BLaER1 (cell line): Measurements from ENCODE around the gene DHRSX.

Experiments used
- H3K27ac ChIP-seq: shearing (Covaris generic); formaldehyde crosslinking; 2 replicates; pipeline ENCODE4 v1.8.1; 2022
- H3K27me3 ChIP-seq: shearing (Covaris generic); formaldehyde crosslinking; 2 replicates; pipeline ENCODE4 v1.8.1; 2022
- H3K36me3 ChIP-seq: shearing (Covaris generic); formaldehyde crosslinking; 2 replicates; pipeline ENCODE4 v1.8.1; 2022
- H3K4me1 ChIP-seq: shearing (Covaris generic); formaldehyde crosslinking; 2 replicates; pipeline ENCODE4 v1.8.1; 2022
- H3K4me2 ChIP-seq: shearing (Covaris generic); formaldehyde crosslinking; 2 replicates; pipeline ENCODE4 v1.8.1; 2022
- H3K4me3 ChIP-seq: shearing (Covaris generic); formaldehyde crosslinking; 2 replicates; pipeline ENCODE4 v1.8.1; 2022
- H3K9ac ChIP-seq: shearing (Covaris generic); formaldehyde crosslinking; 2 replicates; pipeline ENCODE4 v1.8.1; 2022
- H3K9me3 ChIP-seq: shearing (Covaris generic); formaldehyde crosslinking; 2 replicates; pipeline ENCODE4 v1.8.1; 2022
- H4K20me1 ChIP-seq: shearing (Covaris generic); formaldehyde crosslinking; 2 replicates; pipeline ENCODE4 v1.8.1; 2022
- Cebpa-rat ChIP-seq: shearing (Covaris generic); IDR thresholded peaks from 2 replicates; pipeline ENCODE4 v1.8.1; 2022

DHRSX gene

GRCh38 chrX:2416851-2417604, 83.7 kb downstream of the DHRSX start:
- no peak overlapping the region for H3K4me2 ChIP-seq
- no peak overlapping the region for H3K4me3 ChIP-seq
- H3K4me1 ChIP-seq: 0 out of 2 replicates have a peak, but pooled peaks cover 6% of the 10 kb centered on the region
- no peak overlapping the region for H3K27ac ChIP-seq
- H3K9ac ChIP-seq: no peak overlapping the region
- H4K20me1 ChIP-seq: no peaks in the 10 kb centered on the region; the same call in 1 of the 2 replicates
- no peak for TF ChIP-seq Cebpa-rat
- peaks cover 62% of the 10 kb centered on the region for H3K36me3 ChIP-seq
- peaks cover 66% of the 10 kb centered on the region for H3K9me3 ChIP-seq
- H3K27me3 ChIP-seq: no peaks in the 10 kb centered on the region

- Histone ChIP-seq H3K9ac (no peak overlapping the region), H3K36me3 (peaks cover 66% of the 10 kb centered on the region), H4K20me1 (no peaks in the 10 kb centered on the region; the same call in 1 of the 2 replicates), H3K4me2 (no peak overlapping the region), H3K27ac (no peak overlapping the region), H3K4me1 (peaks cover 12% of the 10 kb centered on the region), H3K27me3 (no peaks in the 10 kb centered on the region), H3K9me3 (peaks cover 62% of the 10 kb centered on the region), H3K4me3 (no peak overlapping the region)
- no peak for TF ChIP-seq Cebpa-rat
Measured at GRCh38 chrX:2414384-2414783, 86.4 kb downstream of the DHRSX start.

GRCh38 chrX:2413969-2414368, 86.8 kb downstream of the DHRSX start:
- peaks cover 67% of the 10 kb centered on the region for H3K36me3 ChIP-seq
- H3K4me3 ChIP-seq: no peak overlapping the region
- peaks cover 15% of the 10 kb centered on the region for H3K4me1 ChIP-seq
- H3K4me2 ChIP-seq: no peak overlapping the region
- H4K20me1 ChIP-seq: no peaks in the 10 kb centered on the region; the same call in 1 of the 2 replicates
- no peak overlapping the region for H3K27ac ChIP-seq
- H3K27me3 ChIP-seq: no peaks in the 10 kb centered on the region
- no peak overlapping the region for H3K9ac ChIP-seq
- H3K9me3 ChIP-seq: peaks cover 63% of the 10 kb centered on the region
- TF ChIP-seq Cebpa-rat: no peak

- H3K27ac ChIP-seq: no peak overlapping the region
Measured at GRCh38 chrX:2412131-2412530, 88.6 kb downstream of the DHRSX start.

GRCh38 chrX:2410279-2411020, 90.3 kb downstream of the DHRSX start:
- peaks cover 76% of the 10 kb centered on the region for H3K36me3 ChIP-seq
- no peaks in the 10 kb centered on the region for H4K20me1 ChIP-seq
- TF ChIP-seq Cebpa-rat: no peak
- H3K9me3 ChIP-seq: peaks cover 57% of the 10 kb centered on the region
- peak overlapping the region; percentile 48; the same call in 1 of the 2 replicates for H3K4me2 ChIP-seq
- H3K4me3 ChIP-seq: no peak overlapping the region
- no peaks in the 10 kb centered on the region for H3K27me3 ChIP-seq
- H3K4me1 ChIP-seq: peaks cover 15% of the 10 kb centered on the region
- H3K27ac ChIP-seq: no peak overlapping the region
- H3K9ac ChIP-seq: no peak overlapping the region

More at GRCh38 chrX:2412131-2412530, 88.6 kb downstream of the DHRSX start:
- Histone ChIP-seq H3K36me3 (peaks cover 68% of the 10 kb centered on the region), H3K4me3 (no peak overlapping the region), H3K27me3 (no peaks in the 10 kb centered on the region), H4K20me1 (no peaks in the 10 kb centered on the region; the same call in 1 of the 2 replicates), H3K9me3 (peaks cover 63% of the 10 kb centered on the region), H3K9ac (no peak overlapping the region), H3K4me1 (peaks cover 15% of the 10 kb centered on the region), H3K4me2 (no peak overlapping the region)
- no peak for TF ChIP-seq Cebpa-rat

- no peak overlapping the region for H3K27ac ChIP-seq
- H4K20me1 ChIP-seq: no peaks in the 10 kb centered on the region
- TF ChIP-seq Cebpa-rat: no peak
- H3K9ac ChIP-seq: no peak overlapping the region
- H3K36me3 ChIP-seq: peaks cover 80% of the 10 kb centered on the region
- H3K9me3 ChIP-seq: peaks cover 53% of the 10 kb centered on the region
- no peak overlapping the region for H3K4me2 ChIP-seq
- no peak overlapping the region for H3K4me3 ChIP-seq
- H3K27me3 ChIP-seq: no peaks in the 10 kb centered on the region
- peaks cover 15% of the 10 kb centered on the region for H3K4me1 ChIP-seq
Measured at GRCh38 chrX:2409796-2410195, 91.0 kb downstream of the DHRSX start.

GRCh38 chrX:2408856-2409255, 91.9 kb downstream of the DHRSX start:
- Histone ChIP-seq H3K4me2 (no peak overlapping the region), H3K4me1 (peaks cover 15% of the 10 kb centered on the region)

GRCh38 chrX:2406891-2407518, 93.8 kb downstream of the DHRSX start:
- Histone ChIP-seq H3K9me3 (peaks cover 33% of the 10 kb centered on the region), H3K4me3 (0 out of 2 replicates have a peak overlapping the region, but pooled peaks have one; percentile 2), H4K20me1 (peaks cover 4% of the 10 kb centered on the region; the same call in 1 of the 2 replicates), H3K36me3 (peaks cover 97% of the 10 kb centered on the region), H3K27ac (no peak overlapping the region), H3K9ac (no peak overlapping the region), H3K4me2 (no peak overlapping the region), H3K4me1 (peaks cover 15% of the 10 kb centered on the region), H3K27me3 (no peaks in the 10 kb centered on the region)
- TF ChIP-seq Cebpa-rat: no peak

More at GRCh38 chrX:2408856-2409255, 91.9 kb downstream of the DHRSX start:
- H3K27me3 ChIP-seq: no peaks in the 10 kb centered on the region
- H3K36me3 ChIP-seq: peaks cover 90% of the 10 kb centered on the region
- H3K4me3 ChIP-seq: no peak overlapping the region
- no peak overlapping the region for H3K27ac ChIP-seq
- peaks cover 44% of the 10 kb centered on the region for H3K9me3 ChIP-seq
- no peak overlapping the region for H3K9ac ChIP-seq
- H4K20me1 ChIP-seq: no peaks in the 10 kb centered on the region
- TF ChIP-seq Cebpa-rat: no peak

- Histone ChIP-seq H3K4me3 (no peak overlapping the region), H3K9ac (no peak overlapping the region), H3K27me3 (no peaks in the 10 kb centered on the region), H3K27ac (no peak overlapping the region), H3K36me3 (peaks cover 92% of the 10 kb centered on the region), H3K9me3 (peaks cover 29% of the 10 kb centered on the region), H3K4me2 (no peak overlapping the region), H3K4me1 (0 out of 2 replicates have a peak, but pooled peaks cover 10% of the 10 kb centered on the region), H4K20me1 (peaks cover 6% of the 10 kb centered on the region; the same call in 1 of the 2 replicates)
- no peak for TF ChIP-seq Cebpa-rat
Measured at GRCh38 chrX:2404776-2405175, 96.0 kb downstream of the DHRSX start.
